Measurements from ENCODE around the gene CFAP99. TPM values are rescaled to one million over a fixed set of nuclear protein-coding genes. Genes with fewer than 3 reads are reported as not detected.

CFAP99 gene
- total and polyA plus RNA-seq, 2 donors (not counting 1 experiment from before 2014, with no cell fraction given), result not detected

- no peak for ATAC-seq (ENCODE audit: low read depth)
Observed at GRCh38 chr4:2384245-2384644, 34.5 kb upstream of the CFAP99 start.

GRCh38 chr4:2385516-2385915 is 33.2 kb upstream of the CFAP99 start:
- no peak overlapping the region for H3K27ac ChIP-seq (ENCODE audit: low read length in 2 of 2)
- intact Hi-C loops (cut with micrococcal nuclease), result no loop called here
- DNase-seq (no peak), ATAC-seq (ENCODE audit: low read depth) (no peak)
- H3K9ac ChIP-seq (ENCODE audit: low read length), result no peak overlapping the region
- no peaks in the 10 kb centered on the region for H3K9me3 ChIP-seq (ENCODE audit: control extremely low read depth in 1 of 3, control insufficient read depth in 2 of 3, insufficient read depth in 1 of 3, low read length in 2 of 3)
- H3K9me3 Mint-ChIP-seq (ENCODE audit: insufficient read depth), result no peaks in the 10 kb centered on the region
- H3K4me3 Mint-ChIP-seq, result no peak overlapping the region
- H3K4me1 ChIP-seq (ENCODE audit: control insufficient read depth in 2 of 2, insufficient read depth in 2 of 2, low read length in 2 of 2), result peaks cover 0 to under 1% of the 10 kb centered on the region in 2 donors
- peaks cover 0 to 24% (median 5%) of the 10 kb centered on the region in 4 experiments for H3K27me3 ChIP-seq (replicated peaks in 1 of 4; ENCODE audit: control extremely low read depth in 1 of 4, control insufficient read depth in 3 of 4, insufficient read depth in 4 of 4, low read length in 3 of 4)
- H3K79me2 ChIP-seq (ENCODE audit: control insufficient read depth, insufficient read depth, low read length), result no peaks in the 10 kb centered on the region
- H3K4me1 Mint-ChIP-seq, result peaks cover 19% of the 10 kb centered on the region
- H4K20me1 ChIP-seq (ENCODE audit: control insufficient read depth, insufficient read depth, low read length, poor library complexity, severe bottlenecking), result no peaks in the 10 kb centered on the region
- POLR2A ChIA-PET, result no interaction called here
- H3K4me3 ChIP-seq (ENCODE audit: control extremely low read depth in 1 of 5, extremely low read depth in 1 of 5, insufficient read depth in 1 of 5, low read depth in 2 of 5, low read length in 4 of 5), result no peak overlapping the region
- H3K4me2 ChIP-seq (replicated peaks; ENCODE audit: low read depth, low read length, poor library complexity, severe bottlenecking), result no peak overlapping the region
- CTCF ChIA-PET, result no interaction called here
- no peak overlapping the region for H2AFZ ChIP-seq (ENCODE audit: insufficient read depth, low read depth, low read length, poor library complexity, severe bottlenecking)
- TF ChIP-seq CTCF (IDR thresholded peaks at IDR 0.05) (no peak), EZH2 (IDR thresholded peaks at IDR 0.05; ENCODE audit: borderline replicate concordance, insufficient read depth, low read depth, low read length, poor library complexity, severe bottlenecking) (no peak)
- 95% methylated on average over 8 of the region's 8 CpGs for WGBS (ENCODE audit: insufficient coverage)
- no peak overlapping the region for H3K27ac Mint-ChIP-seq
- H3K36me3 ChIP-seq (replicated peaks in 1 of 2; ENCODE audit: control extremely low read depth in 1 of 2, control insufficient read depth in 1 of 2, extremely low read depth in 1 of 2, insufficient read depth in 2 of 2, low read length in 1 of 2), result no peaks in the 10 kb centered on the region
- H3K27me3 Mint-ChIP-seq, result peaks cover 3% of the 10 kb centered on the region

More at GRCh38 chr4:2384245-2384644, 34.5 kb upstream of the CFAP99 start:
- Histone ChIP-seq H3K27me3 (replicated peaks in 1 of 4; ENCODE audit: control extremely low read depth in 1 of 4, control insufficient read depth in 3 of 4, insufficient read depth in 4 of 4, low read length in 3 of 4) (peaks cover 0 to 15% (median 1%) of the 10 kb centered on the region in 4 experiments), H4K20me1 (ENCODE audit: control insufficient read depth, insufficient read depth, low read length, poor library complexity, severe bottlenecking) (no peaks in the 10 kb centered on the region), H3K9me3 (ENCODE audit: control extremely low read depth in 1 of 3, control insufficient read depth in 2 of 3, insufficient read depth in 1 of 3, low read length in 2 of 3) (no peaks in the 10 kb centered on the region), H3K4me3 (ENCODE audit: control extremely low read depth in 1 of 5, extremely low read depth in 1 of 5, insufficient read depth in 1 of 5, low read depth in 2 of 5, low read length in 4 of 5) (no peak overlapping the region), H3K9ac (ENCODE audit: low read length) (no peak overlapping the region), H3K79me2 (ENCODE audit: control insufficient read depth, insufficient read depth, low read length) (no peaks in the 10 kb centered on the region), H2AFZ (ENCODE audit: insufficient read depth, low read depth, low read length, poor library complexity, severe bottlenecking) (no peak overlapping the region), H3K4me1 (ENCODE audit: control insufficient read depth in 2 of 2, insufficient read depth in 2 of 2, low read length in 2 of 2) (no peaks in the 10 kb centered on the region), H3K27ac (ENCODE audit: low read length in 2 of 2) (no peak overlapping the region), H3K4me2 (replicated peaks; ENCODE audit: low read depth, low read length, poor library complexity, severe bottlenecking) (no peak overlapping the region), H3K36me3 (replicated peaks in 1 of 2; ENCODE audit: control extremely low read depth in 1 of 2, control insufficient read depth in 1 of 2, extremely low read depth in 1 of 2, insufficient read depth in 2 of 2, low read length in 1 of 2) (no peaks in the 10 kb centered on the region)
- no peak for DNase-seq
- TF ChIP-seq EZH2 (IDR thresholded peaks at IDR 0.05; ENCODE audit: borderline replicate concordance, insufficient read depth, low read depth, low read length, poor library complexity, severe bottlenecking) (no peak), CTCF (IDR thresholded peaks at IDR 0.05) (no peak)
- Mint-ChIP-seq H3K4me1 (peaks cover 12% of the 10 kb centered on the region), H3K27ac (no peak overlapping the region), H3K27me3 (no peaks in the 10 kb centered on the region), H3K4me3 (no peak overlapping the region), H3K9me3 (ENCODE audit: insufficient read depth) (no peaks in the 10 kb centered on the region)
- intact Hi-C loops (cut with micrococcal nuclease), result no loop called here
- WGBS (ENCODE audit: insufficient coverage), result 84% methylated on average over 6 of the region's 6 CpGs
- CTCF ChIA-PET, result no interaction called here
- POLR2A ChIA-PET, result no interaction called here

Data from B cell (primary cell).